Left lung (tissue), 10 donors: ENCODE measurements around the gene EYA2. TPM values are rescaled to one million over a fixed set of nuclear protein-coding genes. Genes with fewer than 3 reads are reported as not detected.
"Not testable (repeated sequence)": the region's sequence is repeated elsewhere in the genome, so short reads cannot be mapped to it uniquely, and the experiment has no call there.

Source experiments
- ATAC-seq: fragments of 200-7000 bp; cut with Tn5 transposase; one replicate; pipeline ENCODE4 v1.9.1; 2020; ENCODE audit warnings: moderate library complexity
- DNase-seq, 4 donors: peaks; one replicate each; pipeline ENCODE4 v3.0.0-alpha.2; 2013 to 2020
- H3K27ac ChIP-seq, 2 donors: fragments of 200-600 bp; sonication (generic) in 1 of 2; one replicate each; pipeline versions ENCODE4 v1.5.0 to v1.8.0; 2020 to 2021
- H3K27me3 ChIP-seq, 2 donors: fragments of 200-600 bp; sonication (generic) in 1 of 2; one replicate each; pipeline versions ENCODE4 v1.5.0 to v1.8.0; 2020 to 2021
- H3K36me3 ChIP-seq, 2 donors: fragments of 200-600 bp; sonication (generic) in 1 of 2; one replicate each; pipeline versions ENCODE4 v1.5.0 to v1.8.0; 2020 to 2021
- H3K4me1 ChIP-seq, 2 donors: fragments of 200-600 bp; one replicate each; pipeline ENCODE4 v1.8.0; 2021
- H3K4me3 ChIP-seq, 2 donors: fragments of 200-600 bp; sonication (generic) in 1 of 2; one replicate each; pipeline versions ENCODE4 v1.5.0 to v1.8.0; 2020 to 2021; ENCODE audit warnings: mild to moderate bottlenecking in 1 of 2
- H3K9me3 ChIP-seq, 2 donors: fragments of 200-600 bp; sonication (generic) in 1 of 2; one replicate each; pipeline versions ENCODE4 v1.5.0 to v1.8.0; 2020 to 2021
- intact Hi-C, 2 donors: fragments of 100-400 bp; cut with DNase I; formaldehyde crosslinking; loops; one replicate each; pipeline versions ENCODE4 v1.11.2 to v1.14.2; 2022
- polyA plus RNA-seq, 6 donors: library from polyadenylated mRNA; unstranded; fragments of 120-200 nt; gene quantifications; one replicate each; pipeline ENCODE4 v1.2.1, GENCODE V29; 2013; ENCODE audit not compliant: insufficient read length in 6 of 6
- total RNA-seq, 2 donors: library from RNA; stranded (reverse); fragmentation: NEBNext Ultra II Directional; extraction: Animal tissue kit (Norgen Biotek cat#: 25700); gene quantifications; one replicate each; pipeline ENCODE4 v1.2.1, GENCODE V29; 2021
- TF ChIP-seq, protein P1 (sequence below), 2 donors: fragments of 200-600 bp; sonication (generic) in 1 of 2; IDR thresholded peaks; one replicate each; pipeline versions ENCODE4 v1.5.0 to v1.8.0; 2021; ENCODE audit warnings: antibody characterized with exemption in 2 of 2
- donor health status: DM: no; HTN: yes; CAD: no.
- donor health status: DM: no; HTN: no; CAD: no.

EYA2 gene
- total and polyA plus RNA-seq, 8 donors, result 0.77 to 2.3 (median 1.2) TPM

DNA sequence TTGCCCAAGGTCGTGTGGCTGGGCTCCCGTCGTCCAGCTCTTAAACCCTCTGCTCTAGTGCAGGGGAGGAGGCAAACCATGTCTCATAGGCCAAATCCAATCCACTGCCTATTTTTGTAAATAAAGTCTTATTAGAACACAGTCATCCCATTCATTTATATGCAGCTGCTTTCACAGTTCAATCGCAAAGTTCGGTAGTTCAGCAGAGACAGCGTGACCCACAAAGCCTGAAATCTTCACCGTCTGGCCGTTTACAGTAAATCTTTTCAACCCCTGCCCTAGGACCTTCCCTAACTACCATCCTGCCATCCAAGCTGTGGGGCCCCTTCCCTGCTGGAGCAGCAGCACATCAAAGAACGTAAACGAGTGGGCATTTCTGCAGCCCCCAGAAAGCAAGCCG is 65.9 kb downstream of the EYA2 start:
- no peak overlapping the region for H3K4me3 ChIP-seq
- peaks cover 0 to 11% of the 10 kb centered on the region in 2 donors for H3K27me3 ChIP-seq
- H3K9me3 ChIP-seq, result peaks cover 0 to 10% of the 10 kb centered on the region in 2 donors
- H3K4me1 ChIP-seq, result no peaks in the 10 kb centered on the region
- no peak overlapping the region for H3K27ac ChIP-seq
- TF ChIP-seq, protein P1, sequence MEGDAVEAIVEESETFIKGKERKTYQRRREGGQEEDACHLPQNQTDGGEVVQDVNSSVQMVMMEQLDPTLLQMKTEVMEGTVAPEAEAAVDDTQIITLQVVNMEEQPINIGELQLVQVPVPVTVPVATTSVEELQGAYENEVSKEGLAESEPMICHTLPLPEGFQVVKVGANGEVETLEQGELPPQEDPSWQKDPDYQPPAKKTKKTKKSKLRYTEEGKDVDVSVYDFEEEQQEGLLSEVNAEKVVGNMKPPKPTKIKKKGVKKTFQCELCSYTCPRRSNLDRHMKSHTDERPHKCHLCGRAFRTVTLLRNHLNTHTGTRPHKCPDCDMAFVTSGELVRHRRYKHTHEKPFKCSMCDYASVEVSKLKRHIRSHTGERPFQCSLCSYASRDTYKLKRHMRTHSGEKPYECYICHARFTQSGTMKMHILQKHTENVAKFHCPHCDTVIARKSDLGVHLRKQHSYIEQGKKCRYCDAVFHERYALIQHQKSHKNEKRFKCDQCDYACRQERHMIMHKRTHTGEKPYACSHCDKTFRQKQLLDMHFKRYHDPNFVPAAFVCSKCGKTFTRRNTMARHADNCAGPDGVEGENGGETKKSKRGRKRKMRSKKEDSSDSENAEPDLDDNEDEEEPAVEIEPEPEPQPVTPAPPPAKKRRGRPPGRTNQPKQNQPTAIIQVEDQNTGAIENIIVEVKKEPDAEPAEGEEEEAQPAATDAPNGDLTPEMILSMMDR (IDR thresholded peaks at IDR 0.05), result no peak
- intact Hi-C loops, result no loop called here
- DNase-seq, result no peak
- no peaks in the 10 kb centered on the region for H3K36me3 ChIP-seq
- no peak for ATAC-seq

DNA sequence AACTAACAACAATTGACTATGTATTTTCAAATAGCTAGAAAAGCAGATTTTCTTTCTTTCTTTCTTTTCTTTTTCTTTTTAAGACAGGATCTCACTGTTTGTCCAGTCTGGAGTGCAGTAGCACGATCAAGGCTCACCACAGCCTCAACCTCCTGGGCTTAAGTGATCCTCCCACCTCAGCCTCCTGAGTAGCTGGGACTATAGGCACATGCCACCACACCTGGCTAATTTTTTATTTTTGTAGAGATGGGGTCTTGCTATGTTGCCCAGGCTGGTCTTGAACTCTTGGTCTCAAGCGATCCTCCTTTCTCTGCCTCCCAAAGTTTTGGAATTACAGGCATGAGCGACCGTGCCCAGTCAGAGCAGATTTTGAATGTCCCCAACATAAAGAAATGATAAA is 67.3 kb downstream of the EYA2 start:
- DNase-seq, H3K4me3 ChIP-seq, intact Hi-C loops, ATAC-seq, H3K4me1 ChIP-seq, H3K9me3 ChIP-seq, H3K36me3 ChIP-seq, H3K27ac ChIP-seq: not testable (repeated sequence)
- H3K27me3 ChIP-seq, result peaks cover 0 to 11% of the 10 kb centered on the region in 2 donors

DNA sequence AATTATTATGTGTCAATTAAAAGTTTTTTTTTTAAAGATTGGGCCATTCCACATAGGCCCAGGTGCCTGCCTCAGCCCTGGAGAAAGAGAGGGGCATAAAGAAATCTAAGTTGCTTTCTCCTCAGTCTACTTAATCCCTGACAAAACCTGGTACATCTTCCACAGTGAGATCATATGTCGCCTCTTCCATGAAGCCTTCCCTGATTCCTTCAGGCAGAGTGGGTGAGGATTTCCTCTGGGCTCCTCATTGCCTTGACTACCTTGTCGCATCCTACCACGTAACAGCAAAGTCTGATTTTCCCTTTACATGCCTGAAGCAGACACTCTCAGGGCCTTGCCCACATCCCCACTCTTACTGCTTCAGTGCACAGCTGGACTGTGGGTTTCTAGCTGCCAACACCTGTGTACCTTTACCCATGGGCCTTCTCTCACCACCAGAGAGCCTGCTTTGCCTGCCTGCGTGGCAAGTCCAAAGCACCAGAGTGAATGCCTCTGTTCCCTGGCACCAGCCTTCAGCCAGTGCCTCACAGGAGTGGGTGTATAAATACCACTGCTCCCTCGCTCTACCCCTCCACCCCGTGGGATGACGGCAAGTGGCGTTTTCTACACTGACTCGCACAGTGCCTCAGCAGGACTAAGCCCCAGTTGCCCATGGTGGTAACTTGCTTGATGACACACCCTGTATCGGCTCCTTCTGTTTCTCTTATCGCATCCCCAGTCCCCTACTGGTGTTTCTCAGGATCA is 68.0 kb downstream of the EYA2 start:
- H3K36me3 ChIP-seq, result no peaks in the 10 kb centered on the region
- no peaks in the 10 kb centered on the region for H3K9me3 ChIP-seq
- no peaks in the 10 kb centered on the region for H3K4me1 ChIP-seq
- intact Hi-C loops, result no loop called here
- no peak for ATAC-seq
- H3K27ac ChIP-seq, result no peak overlapping the region
- no peak for DNase-seq
- TF ChIP-seq, protein P1 (IDR thresholded peaks at IDR 0.05), result no peak
- no peak overlapping the region for H3K4me3 ChIP-seq
- H3K27me3 ChIP-seq, result peaks cover 0 to 14% of the 10 kb centered on the region in 2 donors

DNA sequence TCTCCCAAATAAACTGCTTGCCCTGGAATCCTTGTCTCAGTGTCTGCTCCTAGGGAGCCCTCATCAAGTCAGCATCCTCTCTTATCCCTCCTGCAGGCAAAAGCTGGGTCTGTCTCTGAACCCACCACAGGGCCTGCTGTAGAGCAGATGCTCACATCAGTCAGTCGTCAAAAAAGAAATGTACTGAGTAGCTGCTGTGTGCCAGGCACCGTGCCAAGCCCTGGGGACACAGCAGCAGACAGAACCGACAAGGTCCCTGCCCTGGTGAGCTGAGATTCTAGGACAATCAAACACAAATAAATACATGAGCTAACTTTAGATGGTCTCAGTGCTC is 68.5 kb downstream of the EYA2 start:
- Histone ChIP-seq H3K9me3 (no peaks in the 10 kb centered on the region), H3K36me3 (no peaks in the 10 kb centered on the region), H3K27ac (no peak overlapping the region), H3K27me3 (peaks cover 0 to 19% of the 10 kb centered on the region in 2 donors), H3K4me1 (no peaks in the 10 kb centered on the region), H3K4me3 (no peak overlapping the region)
- no peak for ATAC-seq
- TF ChIP-seq, protein P1 (IDR thresholded peaks at IDR 0.05), result no peak
- no peak for DNase-seq
- intact Hi-C loops, result no loop called here

DNA sequence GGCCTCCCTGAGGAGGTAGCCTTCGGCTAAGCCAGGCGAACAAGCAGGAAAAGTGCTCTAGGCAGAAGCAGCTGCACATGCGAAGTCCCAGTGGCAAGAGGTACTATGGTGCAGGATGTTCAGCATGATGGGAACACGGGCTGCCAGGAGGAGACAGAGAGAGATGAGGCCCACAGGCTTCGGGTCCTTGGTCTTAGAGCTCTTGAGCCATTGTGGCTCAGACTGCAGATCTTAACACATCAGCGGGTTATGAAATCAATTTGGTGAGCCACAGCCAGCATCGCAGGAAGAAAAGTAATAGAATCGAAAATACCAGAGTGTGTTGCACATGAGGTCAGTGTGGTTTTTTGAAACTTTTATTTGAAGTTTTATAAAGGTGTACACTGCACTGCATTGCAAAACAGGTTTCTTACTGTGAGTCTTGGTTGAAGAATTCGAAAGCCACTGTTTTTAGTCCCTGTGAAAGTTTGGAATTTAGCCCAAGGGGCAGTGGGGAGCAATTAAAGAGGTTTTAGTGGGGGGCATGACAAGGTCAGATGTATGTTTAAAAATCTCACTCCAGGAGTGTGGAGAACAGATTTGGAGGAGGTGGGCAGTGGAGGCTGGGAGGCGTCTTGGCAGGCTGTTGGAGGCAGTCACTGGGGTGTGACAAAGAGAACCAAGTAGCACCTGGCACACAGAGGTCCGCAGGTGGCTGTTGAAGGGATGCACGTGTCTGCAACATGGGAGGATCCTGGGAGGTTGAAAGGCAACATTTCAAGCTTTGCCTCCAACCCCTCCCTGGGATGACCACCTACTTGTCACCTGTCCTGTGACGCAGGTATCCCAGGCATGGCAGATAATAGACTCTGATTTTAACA is 69.3 kb downstream of the EYA2 start:
- no peak overlapping the region for H3K27ac ChIP-seq
- peaks cover 0 to 23% of the 10 kb centered on the region in 2 donors for H3K27me3 ChIP-seq
- ATAC-seq (no peak), DNase-seq (no peak)
- no peaks in the 10 kb centered on the region for H3K36me3 ChIP-seq
- no peak overlapping the region for H3K4me3 ChIP-seq
- no peaks in the 10 kb centered on the region for H3K9me3 ChIP-seq
- intact Hi-C loops, result no loop called here
- H3K4me1 ChIP-seq, result no peaks in the 10 kb centered on the region
- TF ChIP-seq, protein P1 (IDR thresholded peaks at IDR 0.05), result no peak
